ENCODE measurements around the gene TMEM219. TPM values are rescaled to one million over a fixed set of nuclear protein-coding genes. Genes with fewer than 3 reads are reported as not detected.

The TMEM219 gene
- total RNA-seq, 1 donor from 2014 or later = 139 TPM

- no peak for TF ChIP-seq CTCF (conservative IDR thresholded peaks at IDR 0.05; ENCODE audit: low read depth, low read length)
- DNase-seq (ENCODE audit: low read depth) = no peak
- H3K4me3 ChIP-seq (ENCODE audit: low read depth, low read length) = no peak overlapping the region
Observed at GRCh38 chr16:29921034-29921385, 40.9 kb upstream of the TMEM219 start.

- TF ChIP-seq CTCF (conservative IDR thresholded peaks at IDR 0.05; ENCODE audit: low read depth, low read length) = no peak
- DNase-seq (ENCODE audit: low read depth) = no peak
- no peak overlapping the region for H3K4me3 ChIP-seq (ENCODE audit: low read depth, low read length)
Observed at GRCh38 chr16:29922326-29922725, 39.6 kb upstream of the TMEM219 start.

- DNase-seq (ENCODE audit: low read depth) = no peak
- no peak for TF ChIP-seq CTCF (conservative IDR thresholded peaks at IDR 0.05; ENCODE audit: low read depth, low read length)
- H3K4me3 ChIP-seq (ENCODE audit: low read depth, low read length) = no peak overlapping the region
Observed at GRCh38 chr16:29922986-29923501, 38.8 kb upstream of the TMEM219 start.

GRCh38 chr16:29925105-29925756 is 36.6 kb upstream of the TMEM219 start:
- TF ChIP-seq CTCF (conservative IDR thresholded peaks at IDR 0.05; ENCODE audit: low read depth, low read length) = no peak
- no peak for DNase-seq (ENCODE audit: low read depth)
- H3K4me3 ChIP-seq (ENCODE audit: low read depth, low read length) = peak overlapping the region; percentile 95

GRCh38 chr16:29925781-29926710 is 35.8 kb upstream of the TMEM219 start, which contains the start of gene KCTD13:
Gene KCTD13, minus strand, starts transcription at chr16:29926226. Its CDS starts 193 bp downstream, at chr16:29926033.
- peak within 1 kb of the TSS; percentile 95 for H3K4me3 ChIP-seq (ENCODE audit: low read depth, low read length)
- no peak for DNase-seq (ENCODE audit: low read depth)
- no peak for TF ChIP-seq CTCF (conservative IDR thresholded peaks at IDR 0.05; ENCODE audit: low read depth, low read length)

- no peak for DNase-seq (ENCODE audit: low read depth)
- peak overlapping the region; percentile 95 for H3K4me3 ChIP-seq (ENCODE audit: low read depth, low read length)
- TF ChIP-seq CTCF (conservative IDR thresholded peaks at IDR 0.05; ENCODE audit: low read depth, low read length) = no peak
Observed at GRCh38 chr16:29926711-29927052, 35.2 kb upstream of the TMEM219 start.
